Fibroblast of lung (primary cell): Measurements from ENCODE around the gene DAB1. TPM values are rescaled to one million over a fixed set of nuclear protein-coding genes. Genes with fewer than 3 reads are reported as not detected.

Experiments
- DNase-seq, 2 donors: peaks; one replicate each; pipeline versions ENCODE4 v3.0.0 to v3.0.0-alpha.2; 2010; ENCODE audit warnings: low read depth in 2 of 2
- H2AFZ ChIP-seq: 2 replicates; pipeline ENCODE4 v1.5.1; 2012; ENCODE audit warnings: low read length, control low read depth, inconsistent platforms
- H3K27ac ChIP-seq: 2 replicates; pipeline ENCODE4 v1.5.1; 2011; ENCODE audit warnings: low read length, control low read depth; ENCODE audit not compliant: insufficient read depth
- H3K27me3 ChIP-seq: 2 replicates; pipeline ENCODE4 v1.5.1; 2011; ENCODE audit warnings: mild to moderate bottlenecking, low read length; ENCODE audit not compliant: control insufficient read depth, insufficient read depth
- H3K36me3 ChIP-seq: 2 replicates; pipeline ENCODE4 v1.5.1; 2011; ENCODE audit warnings: low read length; ENCODE audit not compliant: control insufficient read depth, insufficient read depth
- H3K4me1 ChIP-seq: 2 replicates; pipeline ENCODE4 v1.5.1; 2011; ENCODE audit warnings: low read length; ENCODE audit not compliant: control insufficient read depth, insufficient read depth; ENCODE audit errors: extremely low read depth
- H3K4me2 ChIP-seq: 2 replicates; pipeline ENCODE4 v1.5.1; 2011; ENCODE audit warnings: low read length, control low read depth; ENCODE audit not compliant: insufficient read depth; ENCODE audit errors: extremely low read depth
- H3K4me3 ChIP-seq, 4 experiments: fragments of 200-600 bp in 1 of 4; sonication (generic) in 1 of 4; replicated peaks in 1 of 4; 2 replicates each; pipeline ENCODE4 v1.5.1; 2011 to 2016; ENCODE audit warnings: low read length in 4 of 4, low read depth in 3 of 4, mild to moderate bottlenecking in 3 of 4, control low read depth in 2 of 4, inconsistent platforms in 1 of 4, mixed read lengths in 1 of 4; ENCODE audit not compliant: insufficient read depth in 1 of 4; ENCODE audit errors: control extremely low read depth in 1 of 4
- H3K79me2 ChIP-seq: 2 replicates; pipeline ENCODE4 v1.5.1; 2012; ENCODE audit warnings: mild to moderate bottlenecking, low read length, inconsistent platforms; ENCODE audit not compliant: control insufficient read depth, insufficient read depth
- H3K9ac ChIP-seq: 2 replicates; pipeline ENCODE4 v1.5.1; 2011; ENCODE audit warnings: mild to moderate bottlenecking, low read length, control low read depth; ENCODE audit not compliant: insufficient read depth
- H3K9me3 ChIP-seq: 2 replicates; pipeline ENCODE4 v1.5.1; 2012; ENCODE audit warnings: low read depth, low read length; ENCODE audit not compliant: control insufficient read depth, insufficient read depth
- H4K20me1 ChIP-seq: 2 replicates; pipeline ENCODE4 v1.5.1; 2011; ENCODE audit warnings: low read length; ENCODE audit not compliant: control insufficient read depth, insufficient read depth; ENCODE audit errors: extremely low read depth
- CTCF ChIP-seq, 2 donors: IDR thresholded peaks in 1 of 2; conservative IDR thresholded peaks in 1 of 2; 1 replicate in 1 of 2; 2 replicates in 1 of 2; pipeline ENCODE4 v1.5.1; 2011 to 2012; ENCODE audit warnings: low read length in 2 of 2, control low read depth in 1 of 2, inconsistent platforms in 1 of 2, low read depth in 1 of 2, mild to moderate bottlenecking in 1 of 2
- EZH2 ChIP-seq: IDR thresholded peaks from 2 replicates; pipeline ENCODE4 v1.5.1; 2012; ENCODE audit warnings: low read length, control low read depth, mild to moderate bottlenecking; ENCODE audit errors: missing control alignments
- polyA plus RNA-seq, 2 donors: library from polyadenylated mRNA; depleted of rRNA in 1 of 2; stranded (reverse) in 1 of 2; unstranded in 1 of 2; fragments of >200 nt; gene quantifications; 2 replicates each; pipeline ENCODE4 v1.2.1, GENCODE V29; 2011 to 2012; ENCODE audit warnings: missing spikeins in 1 of 2
- total RNA-seq: library from RNA; depleted of rRNA; stranded (reverse); fragments of >200 nt; gene quantifications from 2 replicates; pipeline ENCODE4 v1.2.1, GENCODE V29; 2014

Gene DAB1
- total and polyA plus RNA-seq, 2 donors (not counting 1 experiment from before 2014, with no cell fraction given): 0.17 to 2.0 TPM

- no peaks in the 10 kb centered on the region for H3K79me2 ChIP-seq
These were observed 142.5 kb downstream of the DAB1 start for GRCh38 chr1:57281324-57281723.

GRCh38 chr1:57279909-57280666 lies 143.8 kb downstream of the DAB1 start:
- no peaks in the 10 kb centered on the region for H3K79me2 ChIP-seq
- DNase-seq: peak in 1 of 2 donors; percentile 10
- TF ChIP-seq CTCF (conservative IDR thresholded peaks at IDR 0.05 in 1 of 2, IDR thresholded peaks at IDR 0.05 in 1 of 2; ENCODE audit: low read depth in 1 of 2, low read length in 2 of 2): no peak
- TF ChIP-seq EZH2: no peak
- H3K27me3 ChIP-seq: no peaks in the 10 kb centered on the region
- H4K20me1 ChIP-seq: no peaks in the 10 kb centered on the region
- no peaks in the 10 kb centered on the region for H3K36me3 ChIP-seq
- H3K9me3 ChIP-seq: no peaks in the 10 kb centered on the region
- H3K4me3 ChIP-seq: no peak overlapping the region
- H3K4me1 ChIP-seq: no peaks in the 10 kb centered on the region
- H3K9ac ChIP-seq: no peak overlapping the region
- H3K4me2 ChIP-seq: no peak overlapping the region
- H3K27ac ChIP-seq: no peak overlapping the region
- no peak overlapping the region for H2AFZ ChIP-seq

More at GRCh38 chr1:57281324-57281723, 142.5 kb downstream of the DAB1 start:
- Histone ChIP-seq H3K27ac (no peak overlapping the region), H3K36me3 (no peaks in the 10 kb centered on the region), H3K9me3 (no peaks in the 10 kb centered on the region), H2AFZ (no peak overlapping the region), H3K4me2 (no peak overlapping the region), H3K9ac (no peak overlapping the region), H3K27me3 (no peaks in the 10 kb centered on the region), H4K20me1 (no peaks in the 10 kb centered on the region), H3K4me1 (no peaks in the 10 kb centered on the region), H3K4me3 (no peak overlapping the region)
- TF ChIP-seq EZH2 (no peak), CTCF (conservative IDR thresholded peaks at IDR 0.05 in 1 of 2, IDR thresholded peaks at IDR 0.05 in 1 of 2; ENCODE audit: low read depth in 1 of 2, low read length in 2 of 2) (no peak)
- DNase-seq: no peak

GRCh38 chr1:57278558-57278957 lies 145.3 kb downstream of the DAB1 start:
- Histone ChIP-seq H3K9ac (no peak overlapping the region), H2AFZ (no peak overlapping the region), H3K27me3 (no peaks in the 10 kb centered on the region), H3K4me2 (no peak overlapping the region), H3K79me2 (no peaks in the 10 kb centered on the region), H3K4me1 (no peaks in the 10 kb centered on the region), H3K36me3 (no peaks in the 10 kb centered on the region), H4K20me1 (no peaks in the 10 kb centered on the region), H3K9me3 (no peaks in the 10 kb centered on the region), H3K4me3 (no peak overlapping the region), H3K27ac (no peak overlapping the region)
- TF ChIP-seq CTCF (conservative IDR thresholded peaks at IDR 0.05 in 1 of 2, IDR thresholded peaks at IDR 0.05 in 1 of 2; ENCODE audit: low read depth in 1 of 2, low read length in 2 of 2) (no peak), EZH2 (no peak)
- no peak for DNase-seq
